ENCODE measurements around the gene PTK6.

- TF ChIP-seq, protein P1, sequence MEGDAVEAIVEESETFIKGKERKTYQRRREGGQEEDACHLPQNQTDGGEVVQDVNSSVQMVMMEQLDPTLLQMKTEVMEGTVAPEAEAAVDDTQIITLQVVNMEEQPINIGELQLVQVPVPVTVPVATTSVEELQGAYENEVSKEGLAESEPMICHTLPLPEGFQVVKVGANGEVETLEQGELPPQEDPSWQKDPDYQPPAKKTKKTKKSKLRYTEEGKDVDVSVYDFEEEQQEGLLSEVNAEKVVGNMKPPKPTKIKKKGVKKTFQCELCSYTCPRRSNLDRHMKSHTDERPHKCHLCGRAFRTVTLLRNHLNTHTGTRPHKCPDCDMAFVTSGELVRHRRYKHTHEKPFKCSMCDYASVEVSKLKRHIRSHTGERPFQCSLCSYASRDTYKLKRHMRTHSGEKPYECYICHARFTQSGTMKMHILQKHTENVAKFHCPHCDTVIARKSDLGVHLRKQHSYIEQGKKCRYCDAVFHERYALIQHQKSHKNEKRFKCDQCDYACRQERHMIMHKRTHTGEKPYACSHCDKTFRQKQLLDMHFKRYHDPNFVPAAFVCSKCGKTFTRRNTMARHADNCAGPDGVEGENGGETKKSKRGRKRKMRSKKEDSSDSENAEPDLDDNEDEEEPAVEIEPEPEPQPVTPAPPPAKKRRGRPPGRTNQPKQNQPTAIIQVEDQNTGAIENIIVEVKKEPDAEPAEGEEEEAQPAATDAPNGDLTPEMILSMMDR (IDR thresholded peaks at IDR 0.05) = no peak
- TF ChIP-seq POLR2A (IDR thresholded peaks at IDR 0.05; ENCODE audit: low read depth) (no peak), POLR2AphosphoS5 (IDR thresholded peaks at IDR 0.05) (no peak), EP300 (IDR thresholded peaks at IDR 0.05) (no peak)
Measured at GRCh38 chr20:63543131-63543530, 6.0 kb upstream of the PTK6 start.
